ENCODE measurements around the gene ANXA4. TPM values are rescaled to one million over a fixed set of nuclear protein-coding genes. Genes with fewer than 3 reads are reported as not detected.

ANXA4 gene
- total and polyA plus RNA-seq, 2 of the 13 experiments (the other 11 are each of a cell fraction or from before 2014, with no cell fraction given) = 155 to 168 TPM

DNA sequence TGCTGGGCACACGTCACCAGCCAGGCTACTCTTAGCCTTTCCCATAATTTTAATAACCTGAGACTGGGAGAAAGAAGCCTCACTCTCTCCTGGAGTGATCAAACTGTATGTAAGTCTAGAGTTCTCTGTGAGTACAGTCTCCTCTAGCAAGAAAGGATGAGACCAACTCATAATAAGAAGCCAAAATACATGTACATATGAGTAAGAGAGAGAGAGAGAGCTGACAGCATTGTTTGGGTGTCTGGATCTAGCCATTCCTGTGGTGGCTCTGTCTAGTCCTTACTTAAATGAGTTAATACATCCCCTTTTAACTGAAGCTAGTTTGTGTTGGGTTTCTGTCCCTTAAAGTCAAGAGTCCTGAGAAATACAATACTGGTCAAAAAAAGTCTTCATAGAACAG, 26.0 kb upstream of the ANXA4 start (continued):
- TF ChIP-seq, protein P1, sequence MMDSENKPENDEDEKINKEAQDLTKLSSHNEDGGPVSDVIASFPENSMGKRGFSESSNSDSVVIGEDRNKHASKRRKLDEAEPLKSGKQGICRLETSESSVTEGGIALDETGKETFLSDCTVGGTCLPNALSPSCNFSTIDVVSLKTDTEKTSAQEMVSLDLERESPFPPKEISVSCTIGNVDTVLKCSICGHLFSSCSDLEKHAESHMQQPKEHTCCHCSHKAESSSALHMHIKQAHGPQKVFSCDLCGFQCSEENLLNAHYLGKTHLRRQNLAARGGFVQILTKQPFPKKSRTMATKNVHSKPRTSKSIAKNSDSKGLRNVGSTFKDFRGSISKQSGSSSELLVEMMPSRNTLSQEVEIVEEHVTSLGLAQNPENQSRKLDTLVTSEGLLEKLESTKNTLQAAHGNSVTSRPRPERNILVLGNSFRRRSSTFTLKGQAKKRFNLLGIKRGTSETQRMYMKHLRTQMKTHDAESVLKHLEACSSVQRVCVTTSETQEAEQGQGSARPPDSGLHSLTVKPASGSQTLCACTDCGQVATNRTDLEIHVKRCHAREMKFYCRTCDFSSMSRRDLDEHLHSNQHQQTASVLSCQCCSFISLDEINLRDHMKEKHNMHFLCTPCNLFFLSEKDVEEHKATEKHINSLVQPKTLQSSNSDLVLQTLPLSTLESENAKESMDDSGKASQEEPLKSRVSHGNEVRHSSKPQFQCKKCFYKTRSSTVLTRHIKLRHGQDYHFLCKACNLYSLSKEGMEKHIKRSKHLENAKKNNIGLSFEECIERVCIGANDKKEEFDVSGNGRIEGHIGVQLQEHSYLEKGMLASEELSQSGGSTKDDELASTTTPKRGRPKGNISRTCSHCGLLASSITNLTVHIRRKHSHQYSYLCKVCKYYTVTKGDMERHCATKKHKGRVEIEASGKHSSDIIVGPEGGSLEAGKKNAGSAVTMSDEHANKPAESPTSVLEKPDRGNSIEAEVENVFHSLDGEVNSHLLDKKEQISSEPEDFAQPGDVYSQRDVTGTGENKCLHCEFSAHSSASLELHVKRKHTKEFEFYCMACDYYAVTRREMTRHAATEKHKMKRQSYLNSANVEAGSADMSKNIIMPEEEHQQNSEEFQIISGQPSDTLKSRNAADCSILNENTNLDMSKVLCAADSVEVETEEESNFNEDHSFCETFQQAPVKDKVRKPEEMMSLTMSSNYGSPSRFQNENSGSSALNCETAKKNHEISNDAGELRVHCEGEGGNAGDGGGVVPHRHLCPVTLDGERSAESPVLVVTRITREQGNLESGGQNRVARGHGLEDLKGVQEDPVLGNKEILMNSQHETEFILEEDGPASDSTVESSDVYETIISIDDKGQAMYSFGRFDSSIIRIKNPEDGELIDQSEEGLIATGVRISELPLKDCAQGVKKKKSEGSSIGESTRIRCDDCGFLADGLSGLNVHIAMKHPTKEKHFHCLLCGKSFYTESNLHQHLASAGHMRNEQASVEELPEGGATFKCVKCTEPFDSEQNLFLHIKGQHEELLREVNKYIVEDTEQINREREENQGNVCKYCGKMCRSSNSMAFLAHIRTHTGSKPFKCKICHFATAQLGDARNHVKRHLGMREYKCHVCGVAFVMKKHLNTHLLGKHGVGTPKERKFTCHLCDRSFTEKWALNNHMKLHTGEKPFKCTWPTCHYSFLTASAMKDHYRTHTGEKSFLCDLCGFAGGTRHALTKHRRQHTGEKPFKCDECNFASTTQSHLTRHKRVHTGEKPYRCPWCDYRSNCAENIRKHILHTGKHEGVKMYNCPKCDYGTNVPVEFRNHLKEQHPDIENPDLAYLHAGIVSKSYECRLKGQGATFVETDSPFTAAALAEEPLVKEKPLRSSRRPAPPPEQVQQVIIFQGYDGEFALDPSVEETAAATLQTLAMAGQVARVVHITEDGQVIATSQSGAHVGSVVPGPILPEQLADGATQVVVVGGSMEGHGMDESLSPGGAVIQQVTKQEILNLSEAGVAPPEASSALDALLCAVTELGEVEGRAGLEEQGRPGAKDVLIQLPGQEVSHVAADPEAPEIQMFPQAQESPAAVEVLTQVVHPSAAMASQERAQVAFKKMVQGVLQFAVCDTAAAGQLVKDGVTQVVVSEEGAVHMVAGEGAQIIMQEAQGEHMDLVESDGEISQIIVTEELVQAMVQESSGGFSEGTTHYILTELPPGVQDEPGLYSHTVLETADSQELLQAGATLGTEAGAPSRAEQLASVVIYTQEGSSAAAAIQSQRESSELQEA (CRISPR knock-in tag; IDR thresholded peaks at IDR 0.05; ENCODE audit: not compliant biosample characterization) = no peak
- no peak for TF ChIP-seq ZSCAN20 (CRISPR knock-in tag; IDR thresholded peaks at IDR 0.05; ENCODE audit: borderline replicate concordance)
- TF ChIP-seq, protein P2, sequence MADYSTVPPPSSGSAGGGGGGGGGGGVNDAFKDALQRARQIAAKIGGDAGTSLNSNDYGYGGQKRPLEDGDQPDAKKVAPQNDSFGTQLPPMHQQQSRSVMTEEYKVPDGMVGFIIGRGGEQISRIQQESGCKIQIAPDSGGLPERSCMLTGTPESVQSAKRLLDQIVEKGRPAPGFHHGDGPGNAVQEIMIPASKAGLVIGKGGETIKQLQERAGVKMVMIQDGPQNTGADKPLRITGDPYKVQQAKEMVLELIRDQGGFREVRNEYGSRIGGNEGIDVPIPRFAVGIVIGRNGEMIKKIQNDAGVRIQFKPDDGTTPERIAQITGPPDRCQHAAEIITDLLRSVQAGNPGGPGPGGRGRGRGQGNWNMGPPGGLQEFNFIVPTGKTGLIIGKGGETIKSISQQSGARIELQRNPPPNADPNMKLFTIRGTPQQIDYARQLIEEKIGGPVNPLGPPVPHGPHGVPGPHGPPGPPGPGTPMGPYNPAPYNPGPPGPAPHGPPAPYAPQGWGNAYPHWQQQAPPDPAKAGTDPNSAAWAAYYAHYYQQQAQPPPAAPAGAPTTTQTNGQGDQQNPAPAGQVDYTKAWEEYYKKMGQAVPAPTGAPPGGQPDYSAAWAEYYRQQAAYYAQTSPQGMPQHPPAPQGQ (CRISPR knock-in tag; IDR thresholded peaks at IDR 0.05; ENCODE audit: borderline replicate concordance) = no peak
- TF ChIP-seq SRY (CRISPR knock-in tag; IDR thresholded peaks at IDR 0.05) = no peak
- TF ChIP-seq, protein P3, sequence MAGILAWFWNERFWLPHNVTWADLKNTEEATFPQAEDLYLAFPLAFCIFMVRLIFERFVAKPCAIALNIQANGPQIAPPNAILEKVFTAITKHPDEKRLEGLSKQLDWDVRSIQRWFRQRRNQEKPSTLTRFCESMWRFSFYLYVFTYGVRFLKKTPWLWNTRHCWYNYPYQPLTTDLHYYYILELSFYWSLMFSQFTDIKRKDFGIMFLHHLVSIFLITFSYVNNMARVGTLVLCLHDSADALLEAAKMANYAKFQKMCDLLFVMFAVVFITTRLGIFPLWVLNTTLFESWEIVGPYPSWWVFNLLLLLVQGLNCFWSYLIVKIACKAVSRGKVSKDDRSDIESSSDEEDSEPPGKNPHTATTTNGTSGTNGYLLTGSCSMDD (CRISPR knock-in tag; IDR thresholded peaks at IDR 0.05) = no peak
- TF ChIP-seq CBX5 (CRISPR knock-in tag; IDR thresholded peaks at IDR 0.05; ENCODE audit: borderline replicate concordance) = no peak
- TF ChIP-seq, protein P4, sequence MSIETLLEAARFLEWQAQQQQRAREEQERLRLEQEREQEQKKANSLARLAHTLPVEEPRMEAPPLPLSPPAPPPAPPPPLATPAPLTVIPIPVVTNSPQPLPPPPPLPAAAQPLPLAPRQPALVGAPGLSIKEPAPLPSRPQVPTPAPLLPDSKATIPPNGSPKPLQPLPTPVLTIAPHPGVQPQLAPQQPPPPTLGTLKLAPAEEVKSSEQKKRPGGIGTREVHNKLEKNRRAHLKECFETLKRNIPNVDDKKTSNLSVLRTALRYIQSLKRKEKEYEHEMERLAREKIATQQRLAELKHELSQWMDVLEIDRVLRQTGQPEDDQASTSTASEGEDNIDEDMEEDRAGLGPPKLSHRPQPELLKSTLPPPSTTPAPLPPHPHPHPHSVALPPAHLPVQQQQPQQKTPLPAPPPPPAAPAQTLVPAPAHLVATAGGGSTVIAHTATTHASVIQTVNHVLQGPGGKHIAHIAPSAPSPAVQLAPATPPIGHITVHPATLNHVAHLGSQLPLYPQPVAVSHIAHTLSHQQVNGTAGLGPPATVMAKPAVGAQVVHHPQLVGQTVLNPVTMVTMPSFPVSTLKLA (IDR thresholded peaks at IDR 0.05) = no peak
- TF ChIP-seq SMARCE1 (IDR thresholded peaks at IDR 0.05; ENCODE audit: borderline replicate concordance) = no peak
- no peak for TF ChIP-seq KDM2A (CRISPR knock-in tag; IDR thresholded peaks at IDR 0.05; ENCODE audit: borderline replicate concordance, low read depth)
- TF ChIP-seq ZNF225 (CRISPR knock-in tag; IDR thresholded peaks at IDR 0.05) = no peak
- TF ChIP-seq, protein P5, sequence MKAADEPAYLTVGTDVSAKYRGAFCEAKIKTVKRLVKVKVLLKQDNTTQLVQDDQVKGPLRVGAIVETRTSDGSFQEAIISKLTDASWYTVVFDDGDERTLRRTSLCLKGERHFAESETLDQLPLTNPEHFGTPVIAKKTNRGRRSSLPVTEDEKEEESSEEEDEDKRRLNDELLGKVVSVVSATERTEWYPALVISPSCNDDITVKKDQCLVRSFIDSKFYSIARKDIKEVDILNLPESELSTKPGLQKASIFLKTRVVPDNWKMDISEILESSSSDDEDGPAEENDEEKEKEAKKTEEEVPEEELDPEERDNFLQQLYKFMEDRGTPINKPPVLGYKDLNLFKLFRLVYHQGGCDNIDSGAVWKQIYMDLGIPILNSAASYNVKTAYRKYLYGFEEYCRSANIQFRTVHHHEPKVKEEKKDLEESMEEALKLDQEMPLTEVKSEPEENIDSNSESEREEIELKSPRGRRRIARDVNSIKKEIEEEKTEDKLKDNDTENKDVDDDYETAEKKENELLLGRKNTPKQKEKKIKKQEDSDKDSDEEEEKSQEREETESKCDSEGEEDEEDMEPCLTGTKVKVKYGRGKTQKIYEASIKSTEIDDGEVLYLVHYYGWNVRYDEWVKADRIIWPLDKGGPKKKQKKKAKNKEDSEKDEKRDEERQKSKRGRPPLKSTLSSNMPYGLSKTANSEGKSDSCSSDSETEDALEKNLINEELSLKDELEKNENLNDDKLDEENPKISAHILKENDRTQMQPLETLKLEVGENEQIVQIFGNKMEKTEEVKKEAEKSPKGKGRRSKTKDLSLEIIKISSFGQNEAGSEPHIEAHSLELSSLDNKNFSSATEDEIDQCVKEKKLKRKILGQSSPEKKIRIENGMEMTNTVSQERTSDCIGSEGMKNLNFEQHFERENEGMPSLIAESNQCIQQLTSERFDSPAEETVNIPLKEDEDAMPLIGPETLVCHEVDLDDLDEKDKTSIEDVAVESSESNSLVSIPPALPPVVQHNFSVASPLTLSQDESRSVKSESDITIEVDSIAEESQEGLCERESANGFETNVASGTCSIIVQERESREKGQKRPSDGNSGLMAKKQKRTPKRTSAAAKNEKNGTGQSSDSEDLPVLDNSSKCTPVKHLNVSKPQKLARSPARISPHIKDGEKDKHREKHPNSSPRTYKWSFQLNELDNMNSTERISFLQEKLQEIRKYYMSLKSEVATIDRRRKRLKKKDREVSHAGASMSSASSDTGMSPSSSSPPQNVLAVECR (CRISPR knock-in tag; IDR thresholded peaks at IDR 0.05; ENCODE audit: borderline replicate concordance) = no peak

All from HepG2 (cell line).